ENCODE data around the gene SLC22A25.
"Not testable (repeated sequence)": the region's sequence is repeated elsewhere in the genome, so short reads cannot be mapped to it uniquely, and the experiment has no call there.

The SLC22A25 gene

GRCh38 chr11:63243533-63243932 is at the start of gene SLC22A25:
TSS of gene SLC22A25 (minus strand) at chr11:63243599. CDS start at chr11:63229652, 13,947 bp downstream.
- no peak for DNase-seq (ENCODE audit: low read depth, low spot score)

DNA sequence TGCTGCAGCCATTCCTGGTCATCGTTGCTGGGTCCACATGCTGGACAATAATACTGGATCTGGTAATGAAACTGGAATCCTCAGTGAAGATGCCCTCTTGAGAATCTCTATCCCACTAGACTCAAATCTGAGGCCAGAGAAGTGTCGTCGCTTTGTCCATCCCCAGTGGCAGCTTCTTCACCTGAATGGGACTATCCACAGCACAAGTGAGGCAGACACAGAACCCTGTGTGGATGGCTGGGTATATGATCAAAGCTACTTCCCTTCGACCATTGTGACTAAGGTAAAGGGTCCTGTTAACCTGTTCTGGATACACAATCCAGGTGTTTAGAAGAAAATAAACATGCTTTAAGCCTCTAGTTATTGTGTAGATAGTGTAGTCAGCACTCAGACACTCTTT is 46.9 kb upstream of the SLC22A25 start:
- DNase-seq (ENCODE audit: low read depth, low spot score): no peak

- no peak for DNase-seq (ENCODE audit: low read depth, low spot score)
These were observed 46.3 kb upstream of the SLC22A25 start for GRCh38 chr11:63289658-63290057.

GRCh38 chr11:63282579-63282978 is 39.2 kb upstream of the SLC22A25 start:
- DNase-seq (ENCODE audit: low read depth, low spot score): no peak

DNA sequence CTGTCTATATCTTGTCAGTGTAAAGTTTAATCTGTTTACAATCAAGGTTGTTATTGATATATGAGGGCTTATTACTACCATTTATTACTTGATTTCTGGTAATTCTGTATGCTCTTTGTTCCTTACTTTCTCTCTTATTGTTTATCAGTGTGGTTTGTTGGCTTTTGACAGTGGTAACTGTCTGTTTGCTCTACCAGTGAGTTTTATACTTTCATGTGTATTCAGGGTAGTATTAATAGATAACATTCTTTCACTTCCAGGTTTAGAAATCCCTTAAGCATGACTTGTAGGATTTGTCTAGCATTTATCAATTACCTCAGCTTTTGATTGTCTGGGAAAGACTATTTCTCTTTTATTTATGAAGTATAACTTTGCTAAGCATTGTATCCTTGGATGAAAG is 37.5 kb upstream of the SLC22A25 start:
- DNase-seq (ENCODE audit: low read depth, low spot score): no peak

- no peak for DNase-seq (ENCODE audit: low read depth, low spot score)
These were observed 34.0 kb upstream of the SLC22A25 start for GRCh38 chr11:63277345-63277943.

DNA sequence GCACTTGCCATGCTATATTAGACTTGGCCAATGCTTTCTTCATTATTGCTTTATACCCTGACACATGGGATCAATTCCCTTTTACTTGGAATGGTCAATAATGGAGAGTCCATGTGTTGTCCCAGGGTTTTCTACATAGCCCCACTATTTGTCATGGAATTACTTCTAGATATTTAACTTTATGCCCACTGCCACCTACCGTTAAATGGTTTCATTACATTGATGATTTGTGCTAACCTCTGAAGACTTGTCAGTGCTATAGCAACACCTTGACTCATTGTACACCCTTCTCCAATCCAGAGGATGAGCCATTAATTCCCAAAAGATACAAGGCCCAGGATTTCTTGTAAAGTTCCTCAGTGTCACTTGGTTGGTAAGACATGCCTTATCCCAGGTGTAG is 31.4 kb upstream of the SLC22A25 start:
- no peak for DNase-seq (ENCODE audit: low read depth, low spot score)

DNA sequence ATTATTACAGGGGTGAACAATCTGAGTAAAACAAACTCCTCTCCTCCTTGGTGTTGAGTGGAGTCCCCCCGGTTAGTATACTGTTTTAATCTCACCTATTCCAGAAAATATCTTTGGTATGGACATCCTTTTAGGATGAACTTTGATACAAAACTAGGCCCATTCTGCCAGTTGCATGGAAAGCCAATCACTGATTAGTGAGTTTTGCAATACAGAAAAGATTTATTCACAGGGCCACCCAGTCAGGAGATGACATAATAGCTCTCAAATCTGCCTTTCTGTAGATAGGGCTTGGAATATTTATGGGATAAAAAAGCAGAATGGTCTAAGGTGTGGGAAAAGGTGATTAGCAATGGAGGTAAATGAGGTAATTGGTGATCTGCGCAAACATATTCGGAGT is 30.3 kb upstream of the SLC22A25 start:
- no peak for DNase-seq (ENCODE audit: low read depth, low spot score)

- DNase-seq (ENCODE audit: low read depth, low spot score): no peak
These were observed 19.1 kb upstream of the SLC22A25 start for GRCh38 chr11:63262547-63262946.

DNA sequence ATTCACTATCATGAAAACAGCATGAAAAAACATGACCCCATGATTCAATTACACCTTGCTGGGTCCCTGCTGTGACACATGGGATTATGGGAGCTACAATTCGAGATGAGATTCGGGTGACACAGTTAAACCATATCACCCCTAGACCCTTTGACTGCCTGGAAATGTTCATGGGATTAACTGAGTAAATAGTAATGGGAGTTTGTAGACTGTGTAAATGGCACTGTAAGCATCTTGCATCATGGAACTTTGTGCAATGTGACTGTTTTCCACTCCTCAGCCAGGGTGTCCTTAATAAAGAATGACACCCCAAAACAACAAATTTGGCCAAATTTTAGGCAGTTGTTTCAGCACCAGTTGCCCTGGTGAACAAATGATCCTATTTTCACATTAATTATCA is 7.9 kb upstream of the SLC22A25 start:
- DNase-seq (ENCODE audit: low read depth, low spot score): no peak

- DNase-seq (ENCODE audit: low read depth, low spot score): no peak
These were observed 7.0 kb upstream of the SLC22A25 start for GRCh38 chr11:63250162-63251050.

GRCh38 chr11:63248966-63249365 is 5.6 kb upstream of the SLC22A25 start:
- no peak for DNase-seq (ENCODE audit: low read depth, low spot score)

DNA sequence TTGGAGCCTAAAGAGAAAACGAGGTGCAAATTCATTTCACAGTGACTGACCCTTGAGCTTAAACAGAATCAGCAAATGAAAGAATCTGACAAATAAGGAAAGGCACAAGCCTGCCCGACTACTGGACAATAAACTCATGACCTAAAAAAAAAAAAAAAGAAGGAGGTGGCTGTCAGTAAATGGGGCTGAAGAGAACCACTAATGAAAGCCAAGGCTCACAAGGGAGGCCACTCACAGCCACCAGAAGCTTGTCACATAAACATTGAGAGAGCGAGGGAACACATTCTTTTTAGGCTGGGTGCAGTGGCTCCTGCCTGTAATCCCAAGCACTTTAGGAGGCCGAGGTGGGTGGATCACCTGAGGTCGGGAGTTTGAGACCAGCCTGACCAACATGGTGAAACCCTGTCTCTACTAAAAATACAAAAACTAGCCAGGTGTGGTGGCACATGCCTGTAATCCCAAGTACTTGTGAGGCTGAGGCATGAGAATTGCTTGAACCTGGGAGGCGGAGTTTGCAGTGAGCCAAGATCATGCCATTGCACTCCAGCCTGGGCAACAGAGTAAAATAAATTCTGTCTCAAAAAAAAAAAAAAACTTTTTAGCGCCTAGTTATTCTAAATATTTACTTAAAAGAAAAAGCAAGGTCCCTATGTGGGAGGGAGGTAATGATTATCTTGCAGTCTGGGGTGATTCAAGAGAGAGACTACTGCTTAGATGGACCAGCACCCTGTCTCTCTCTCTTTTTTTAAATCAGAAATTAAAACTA is 4.0 kb upstream of the SLC22A25 start:
- not testable (repeated sequence) for DNase-seq (ENCODE audit: low read depth, low spot score)

- no peak for DNase-seq (ENCODE audit: low read depth, low spot score)
These were observed 2.6 kb upstream of the SLC22A25 start for GRCh38 chr11:63246045-63246444.

DNA sequence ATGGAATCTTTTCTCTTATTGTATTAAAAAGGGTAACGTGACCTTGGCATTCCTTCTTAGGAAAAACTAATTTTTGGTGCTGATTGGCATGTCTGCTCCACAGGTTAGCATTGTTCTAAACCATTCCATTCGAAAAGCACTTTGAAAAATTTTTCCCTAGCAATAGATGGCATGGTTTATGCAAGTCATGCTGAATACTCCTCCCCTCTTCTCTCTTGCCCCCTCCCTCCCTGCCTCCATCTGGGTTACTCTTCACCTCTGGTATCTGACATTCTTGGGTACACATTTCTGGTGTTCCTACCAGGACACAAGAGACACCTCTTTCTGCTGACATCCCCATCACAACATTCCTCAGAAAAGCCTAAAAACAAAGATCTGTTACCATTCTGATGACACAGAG is 1.5 kb upstream of the SLC22A25 start:
- no peak for DNase-seq (ENCODE audit: low read depth, low spot score)

GRCh38 chr11:63242089-63242781 is 1.2 kb downstream of the SLC22A25 start:
- no peak for DNase-seq (ENCODE audit: low read depth, low spot score)

DNA sequence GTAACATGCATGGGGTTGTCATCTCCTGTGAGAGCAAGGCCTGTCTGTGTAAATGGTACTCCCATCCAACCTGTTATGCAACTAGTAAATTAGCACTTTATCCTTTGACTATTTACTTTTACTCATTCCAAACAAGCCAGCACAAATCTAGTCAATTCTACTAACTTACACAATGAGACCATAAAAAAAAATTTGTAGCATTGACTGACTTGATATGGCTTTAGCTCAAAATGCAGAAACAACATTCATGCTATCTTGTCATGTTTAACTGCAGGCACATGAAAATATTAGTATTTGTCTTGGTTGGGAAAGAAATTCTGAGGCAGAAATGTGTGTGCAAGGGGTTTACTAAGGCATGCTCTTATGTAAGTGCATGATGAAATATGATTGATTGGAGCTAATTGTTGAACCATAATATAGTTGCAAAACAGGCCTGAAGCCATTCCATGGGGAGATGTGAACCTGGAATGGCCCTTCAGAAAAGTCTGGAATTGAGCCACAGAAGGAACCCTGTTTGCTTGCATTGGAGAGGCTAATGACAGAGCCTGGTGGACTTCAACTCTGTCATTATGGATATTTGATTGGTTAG is 2.5 kb downstream of the SLC22A25 start:
- DNase-seq (ENCODE audit: low read depth, low spot score): no peak

- no peak for DNase-seq (ENCODE audit: low read depth, low spot score)
These were observed 3.3 kb downstream of the SLC22A25 start for GRCh38 chr11:63240098-63240497.

DNA sequence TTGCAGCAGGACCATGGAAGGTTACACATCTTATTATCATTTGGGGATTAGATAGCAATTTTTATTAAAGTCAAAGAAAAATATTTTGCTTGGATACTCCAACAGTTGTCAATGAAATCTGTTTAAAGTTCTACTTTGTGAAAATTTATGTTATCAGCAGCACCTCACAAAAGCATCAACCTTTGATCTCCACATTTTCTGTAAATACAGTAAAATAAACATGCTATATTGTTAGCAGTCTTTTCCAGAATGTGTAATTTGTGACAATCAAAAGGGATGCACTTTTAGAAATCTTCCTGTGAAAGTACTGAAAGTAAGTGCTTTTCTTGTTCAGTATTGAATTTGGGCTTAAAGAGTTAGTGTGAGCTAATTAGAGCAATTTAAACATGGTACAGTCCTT is 4.1 kb downstream of the SLC22A25 start:
- DNase-seq (ENCODE audit: low read depth, low spot score): no peak

- no peak for DNase-seq (ENCODE audit: low read depth, low spot score)
These were observed 6.0 kb downstream of the SLC22A25 start for GRCh38 chr11:63237413-63237812.

All from brain pericyte (primary cell).